GM19328 (cell line): ENCODE results near the gene FNBP1.

ENCODE experiments used
- ATAC-seq: cut with Tn5 transposase; IDR thresholded peaks from one replicate; pipeline ENCODE4 v1.9.1; 2021; ENCODE audit warnings: mild to moderate bottlenecking, moderate library complexity; ENCODE audit not compliant: unreplicated experiment

FNBP1 gene

DNA sequence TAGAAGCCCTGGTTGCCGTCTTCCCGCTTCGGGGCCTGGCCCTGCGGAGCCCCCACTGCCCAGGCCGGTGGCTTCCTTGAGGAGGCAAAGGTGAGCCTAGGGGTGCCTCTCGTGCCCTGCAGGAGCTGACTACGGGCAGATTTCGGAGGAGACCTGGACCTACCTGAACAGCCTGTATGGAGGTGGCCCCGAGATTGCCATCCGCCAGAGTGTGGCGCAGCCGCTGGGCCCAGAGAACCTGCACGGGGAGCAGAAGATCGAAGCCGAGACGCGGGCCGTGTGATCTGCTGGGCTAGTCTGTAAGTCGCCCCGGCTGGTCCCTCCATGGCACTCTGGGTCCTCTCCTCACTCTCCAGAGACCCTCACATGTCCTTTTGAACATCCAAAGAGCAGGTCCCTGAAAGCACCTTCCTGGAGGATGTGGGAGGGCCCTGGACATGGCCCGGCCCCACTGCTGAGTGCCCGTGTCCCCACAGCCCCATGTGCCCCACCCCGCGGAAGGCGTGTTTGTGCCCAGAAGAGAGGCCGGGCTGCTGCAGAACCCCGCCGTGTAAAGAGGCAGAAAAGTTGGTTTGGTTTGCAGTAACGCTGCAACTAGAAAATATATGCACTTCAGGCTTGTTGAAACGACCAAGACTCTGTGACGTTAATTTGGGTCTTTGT lies 162.9 kb downstream of the FNBP1 start:
- no peak for ATAC-seq

- no peak for ATAC-seq
Observed at GRCh38 chr9:129879103-129879699, 163.8 kb downstream of the FNBP1 start.

DNA sequence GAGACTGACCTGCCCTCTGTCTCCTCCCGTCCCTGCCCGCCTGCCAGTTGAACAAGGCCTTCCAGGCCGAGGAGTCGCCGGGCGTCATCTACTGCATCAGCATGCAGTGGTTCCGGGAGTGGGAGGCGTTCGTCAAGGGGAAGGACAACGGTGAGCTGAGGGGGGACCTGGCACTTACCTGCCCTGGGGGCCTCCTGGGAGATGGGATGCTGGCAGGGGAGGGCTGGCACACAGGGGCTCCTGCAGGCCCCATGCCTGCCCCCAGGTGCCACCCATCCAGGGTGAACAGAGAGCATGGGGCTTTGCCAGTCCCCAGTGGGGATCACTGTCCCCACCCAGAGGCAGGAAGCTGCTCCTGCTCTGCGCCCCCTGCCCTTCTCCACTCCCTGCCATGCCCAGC lies 164.7 kb downstream of the FNBP1 start:
- ATAC-seq, result no peak

DNA sequence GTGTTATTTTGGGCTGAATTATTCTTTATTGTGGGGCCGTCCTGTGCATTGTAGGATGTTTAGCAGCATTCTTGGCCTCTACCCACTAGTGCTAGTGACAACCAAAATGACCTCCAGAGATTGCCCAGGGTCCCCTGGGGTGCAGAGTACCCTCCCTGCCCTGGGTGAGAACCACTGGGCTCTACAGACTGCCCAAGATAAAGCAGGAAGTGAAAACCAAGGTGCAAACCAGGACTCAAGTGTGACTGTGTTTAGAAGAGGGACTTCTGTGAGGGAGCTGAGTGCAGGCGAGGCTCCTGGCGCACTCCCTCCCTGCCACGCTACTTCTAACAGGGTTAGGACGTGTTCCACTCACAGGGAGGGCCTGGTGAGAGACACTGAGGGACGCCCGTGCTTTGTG lies 166.2 kb downstream of the FNBP1 start:
- ATAC-seq, result no peak

- ATAC-seq, result no peak
Observed at GRCh38 chr9:129875687-129876395, 167.1 kb downstream of the FNBP1 start.

DNA sequence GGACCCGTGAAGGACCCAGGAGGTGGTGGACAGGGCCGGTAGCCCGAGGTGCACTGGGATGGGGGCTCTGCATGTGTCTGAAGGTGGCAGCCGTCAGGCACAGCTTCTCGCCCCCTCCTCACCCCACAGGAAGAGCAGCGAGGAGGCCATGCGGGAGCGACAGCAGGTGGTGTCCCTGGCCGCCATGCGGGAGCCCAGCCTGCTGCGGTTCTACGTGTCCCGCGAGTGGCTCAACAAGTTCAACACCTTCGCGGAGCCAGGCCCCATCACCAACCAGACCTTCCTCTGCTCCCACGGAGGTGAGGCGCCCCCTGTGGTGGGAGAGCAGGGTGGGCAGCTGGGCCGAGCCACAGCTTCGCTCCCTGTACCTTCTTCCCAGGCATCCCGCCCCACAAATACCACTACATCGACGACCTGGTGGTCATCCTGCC lies 167.8 kb downstream of the FNBP1 start:
- ATAC-seq, result no peak

DNA sequence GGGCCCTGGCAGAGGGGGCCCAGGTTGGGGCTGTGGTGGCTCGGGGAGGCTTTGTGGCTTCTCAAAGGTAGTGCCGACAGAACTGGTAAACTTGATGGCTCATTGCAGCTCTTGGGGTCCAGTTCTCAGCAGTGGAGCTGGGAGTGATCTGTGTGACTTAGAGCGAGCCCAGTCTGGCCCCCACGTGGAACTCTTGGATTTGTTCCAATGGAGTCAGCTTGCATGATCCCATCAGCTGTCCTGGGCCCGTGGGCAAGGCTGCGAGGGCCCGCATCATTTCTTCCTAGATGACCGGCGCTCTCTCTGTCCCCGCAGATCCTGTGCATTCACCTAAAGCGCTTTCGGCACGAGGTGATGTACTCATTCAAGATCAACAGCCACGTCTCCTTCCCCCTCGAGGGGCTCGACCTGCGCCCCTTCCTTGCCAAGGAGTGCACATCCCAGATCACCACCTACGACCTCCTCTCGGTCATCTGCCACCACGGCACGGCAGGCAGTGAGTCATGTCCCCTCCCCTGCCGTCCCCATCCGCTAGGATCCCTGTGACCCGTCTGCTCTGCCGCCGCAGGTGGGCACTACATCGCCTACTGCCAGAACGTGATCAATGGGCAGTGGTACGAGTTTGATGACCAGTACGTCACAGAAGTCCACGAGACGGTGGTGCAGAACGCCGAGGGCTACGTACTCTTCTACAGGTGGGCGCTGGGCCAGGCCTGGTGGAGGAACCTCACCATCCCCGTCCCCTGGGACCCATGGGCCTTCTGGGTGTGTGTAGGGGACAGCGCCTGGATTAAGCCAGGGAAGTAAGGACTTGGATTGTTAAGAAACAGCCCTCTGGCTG lies 168.5 kb downstream of the FNBP1 start:
- no peak for ATAC-seq

GRCh38 chr9:129873563-129874190 lies 169.3 kb downstream of the FNBP1 start:
- no peak for ATAC-seq

- ATAC-seq, result no peak
Observed at GRCh38 chr9:129871046-129871445, 171.9 kb downstream of the FNBP1 start.

GRCh38 chr9:129869585-129870501 lies 173.1 kb downstream of the FNBP1 start:
- ATAC-seq, result no peak

DNA sequence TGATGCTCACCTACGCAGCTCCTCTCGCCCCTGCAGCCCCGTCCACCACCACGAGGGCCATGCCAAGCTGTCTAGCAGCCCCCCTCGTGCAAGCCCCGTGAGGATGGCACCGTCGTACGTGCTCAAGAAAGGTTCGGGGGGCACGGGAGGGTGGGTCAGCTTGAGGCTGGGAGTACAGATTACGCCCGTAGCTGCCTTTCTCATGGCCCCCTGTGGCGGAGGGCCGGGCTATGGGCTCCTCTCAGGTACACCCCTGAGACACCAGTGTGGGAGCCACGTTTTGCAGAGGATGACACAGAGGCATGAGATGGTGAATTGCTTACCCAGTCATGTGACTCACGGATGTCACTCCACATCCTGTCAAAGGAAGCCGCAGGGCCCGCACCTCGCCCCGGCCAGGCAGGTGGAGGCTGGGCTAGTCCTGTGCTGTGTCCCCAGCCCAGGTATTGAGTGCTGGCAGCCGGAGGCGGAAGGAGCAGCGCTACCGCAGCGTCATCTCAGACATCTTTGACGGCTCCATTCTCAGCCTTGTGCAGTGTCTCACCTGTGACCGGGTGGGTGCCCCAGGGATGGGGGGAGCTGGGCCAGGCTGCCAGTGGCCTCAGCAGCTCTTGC lies 174.0 kb downstream of the FNBP1 start:
- no peak for ATAC-seq

- ATAC-seq, result no peak
Observed at GRCh38 chr9:129868023-129868871, 174.7 kb downstream of the FNBP1 start.

- no peak for ATAC-seq
Observed at GRCh38 chr9:129867136-129868022, 175.6 kb downstream of the FNBP1 start.

DNA sequence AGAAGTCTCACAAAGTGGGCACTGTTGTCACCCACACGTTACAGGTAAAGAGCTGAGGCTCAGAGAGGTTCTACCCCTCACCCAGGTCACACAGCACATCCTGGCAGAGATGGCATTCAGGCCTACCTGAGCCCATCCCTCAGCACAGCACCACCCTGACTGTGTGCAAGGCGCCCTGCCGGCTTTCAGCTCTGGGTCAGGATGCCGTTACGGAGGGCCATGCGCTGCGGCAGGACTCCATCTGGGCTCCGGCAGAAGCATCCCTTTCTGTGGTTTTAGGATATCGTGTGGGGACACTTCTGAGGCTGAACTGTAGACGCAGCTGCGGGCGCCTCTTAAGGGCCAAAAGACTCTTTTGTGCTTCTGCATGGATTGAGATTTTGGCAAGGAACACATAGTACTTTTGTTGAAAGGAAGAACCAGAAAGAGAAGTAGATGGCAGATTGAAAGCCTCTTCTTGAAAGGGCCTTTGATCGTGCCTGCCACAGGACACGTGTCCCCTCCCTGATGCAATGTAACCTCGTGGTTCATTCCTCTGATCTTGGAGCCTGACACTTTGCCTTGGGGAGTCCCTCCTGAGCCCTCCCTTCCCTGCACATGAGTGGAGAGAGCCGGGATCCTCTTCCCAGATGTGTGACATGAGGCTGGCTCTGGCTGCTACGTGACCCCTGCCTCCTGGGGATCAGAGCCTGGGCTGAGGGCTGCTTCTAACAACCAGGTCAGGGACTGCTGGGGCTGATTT lies 176.4 kb downstream of the FNBP1 start:
- no peak for ATAC-seq

- no peak for ATAC-seq
Observed at GRCh38 chr9:129865668-129866320, 177.2 kb downstream of the FNBP1 start.

GRCh38 chr9:129864991-129865647 lies 177.9 kb downstream of the FNBP1 start:
- no peak for ATAC-seq
